ENCODE results near the gene MBP.

MBP gene

GRCh38 chr18:77071711-77072292 lies 60.8 kb downstream of the MBP start:
- Histone ChIP-seq H3K36me3 (ENCODE audit: insufficient read depth, low read length) (peaks cover 22% of the 10 kb centered on the region), H4K20me1 (ENCODE audit: insufficient read depth, low read length) (no peaks in the 10 kb centered on the region), H3K4me2 (ENCODE audit: low read length) (peak overlapping the region; percentile 42; the same call in 1 of the 2 replicates), H3K27me3 (ENCODE audit: insufficient read depth, low read length) (no peaks in the 10 kb centered on the region), H3K9me3 (ENCODE audit: low read length) (no peaks in the 10 kb centered on the region), H3F3A (ENCODE audit: insufficient read depth, low read length) (no peaks in the 10 kb centered on the region), H3K4me3 (ENCODE audit: low read depth, low read length, poor library complexity, severe bottlenecking) (no peak overlapping the region), H3K4me1 (ENCODE audit: insufficient read depth, low read length, severe bottlenecking) (peaks cover 80% of the 10 kb centered on the region), H3K9ac (ENCODE audit: low read length) (no peak overlapping the region; the same call in 1 of the 2 replicates), H2AFZ (ENCODE audit: low read length) (no peak overlapping the region), H3K9me2 (ENCODE audit: low read depth, low read length) (no peaks in the 10 kb centered on the region), H3K79me2 (ENCODE audit: insufficient read depth, low read length) (no peaks in the 10 kb centered on the region), H3K27ac (ENCODE audit: low read depth, low read length, poor library complexity, severe bottlenecking) (peak overlapping the region; percentile 69)
- no peak for TF ChIP-seq EZH2 (IDR thresholded peaks at IDR 0.05; ENCODE audit: borderline replicate concordance, low read length)

- Histone ChIP-seq H3F3A (ENCODE audit: insufficient read depth, low read length) (no peaks in the 10 kb centered on the region), H3K27ac (ENCODE audit: low read depth, low read length, poor library complexity, severe bottlenecking) (peak overlapping the region; percentile 69)
These were observed 61.5 kb downstream of the MBP start for GRCh38 chr18:77071061-77071460.

GRCh38 chr18:77070627-77071026 lies 62.0 kb downstream of the MBP start:
- TF ChIP-seq EZH2 (IDR thresholded peaks at IDR 0.05; ENCODE audit: borderline replicate concordance, low read length) (no peak), CTCF (IDR thresholded peaks at IDR 0.05; ENCODE audit: low read length) (no peak)
- H3K4me3 ChIP-seq (ENCODE audit: low read depth, low read length, poor library complexity, severe bottlenecking) = no peak overlapping the region
- H2AFZ ChIP-seq (ENCODE audit: low read length) = no peak overlapping the region
- peak overlapping the region; percentile 99 for H3K27ac ChIP-seq (ENCODE audit: low read depth, low read length, poor library complexity, severe bottlenecking)
- H3K79me2 ChIP-seq (ENCODE audit: insufficient read depth, low read length) = no peaks in the 10 kb centered on the region
- no peaks in the 10 kb centered on the region for H4K20me1 ChIP-seq (ENCODE audit: insufficient read depth, low read length)
- H3K9me3 ChIP-seq (ENCODE audit: low read length) = no peaks in the 10 kb centered on the region
- H3K9me2 ChIP-seq (ENCODE audit: low read depth, low read length) = no peaks in the 10 kb centered on the region
- no peaks in the 10 kb centered on the region for H3K27me3 ChIP-seq (ENCODE audit: insufficient read depth, low read length)
- H3K4me2 ChIP-seq (ENCODE audit: low read length) = no peak overlapping the region
- H3K9ac ChIP-seq (ENCODE audit: low read length) = no peak overlapping the region
- H3F3A ChIP-seq (ENCODE audit: insufficient read depth, low read length) = no peaks in the 10 kb centered on the region
- H3K36me3 ChIP-seq (ENCODE audit: insufficient read depth, low read length) = peaks cover 34% of the 10 kb centered on the region
- H3K4me1 ChIP-seq (ENCODE audit: insufficient read depth, low read length, severe bottlenecking) = peaks cover 82% of the 10 kb centered on the region

More at GRCh38 chr18:77071061-77071460, 61.5 kb downstream of the MBP start:
- no peaks in the 10 kb centered on the region for H4K20me1 ChIP-seq (ENCODE audit: insufficient read depth, low read length)
- peaks cover 82% of the 10 kb centered on the region for H3K4me1 ChIP-seq (ENCODE audit: insufficient read depth, low read length, severe bottlenecking)
- no peaks in the 10 kb centered on the region for H3K9me2 ChIP-seq (ENCODE audit: low read depth, low read length)
- H3K79me2 ChIP-seq (ENCODE audit: insufficient read depth, low read length) = no peaks in the 10 kb centered on the region
- H3K4me2 ChIP-seq (ENCODE audit: low read length) = no peak overlapping the region
- no peak overlapping the region for H2AFZ ChIP-seq (ENCODE audit: low read length)
- H3K9me3 ChIP-seq (ENCODE audit: low read length) = no peaks in the 10 kb centered on the region
- H3K36me3 ChIP-seq (ENCODE audit: insufficient read depth, low read length) = peaks cover 30% of the 10 kb centered on the region
- no peak overlapping the region for H3K4me3 ChIP-seq (ENCODE audit: low read depth, low read length, poor library complexity, severe bottlenecking)
- no peak for TF ChIP-seq CTCF (IDR thresholded peaks at IDR 0.05; ENCODE audit: low read length)
- TF ChIP-seq EZH2 (IDR thresholded peaks at IDR 0.05; ENCODE audit: borderline replicate concordance, low read length) = no peak
- H3K9ac ChIP-seq (ENCODE audit: low read length) = no peak overlapping the region; the same call in 1 of the 2 replicates
- no peaks in the 10 kb centered on the region for H3K27me3 ChIP-seq (ENCODE audit: insufficient read depth, low read length)

GRCh38 chr18:77069931-77070330 lies 62.7 kb downstream of the MBP start:
- no peaks in the 10 kb centered on the region for H3K9me3 ChIP-seq (ENCODE audit: low read length)
- H3K9me2 ChIP-seq (ENCODE audit: low read depth, low read length) = no peaks in the 10 kb centered on the region
- H3K27me3 ChIP-seq (ENCODE audit: insufficient read depth, low read length) = no peaks in the 10 kb centered on the region
- no peak overlapping the region for H3K4me3 ChIP-seq (ENCODE audit: low read depth, low read length, poor library complexity, severe bottlenecking)
- TF ChIP-seq EZH2 (IDR thresholded peaks at IDR 0.05; ENCODE audit: borderline replicate concordance, low read length) = no peak
- no peak for TF ChIP-seq CTCF (IDR thresholded peaks at IDR 0.05; ENCODE audit: low read length)
- no peak overlapping the region for H2AFZ ChIP-seq (ENCODE audit: low read length)
- H3K4me1 ChIP-seq (ENCODE audit: insufficient read depth, low read length, severe bottlenecking) = peaks cover 86% of the 10 kb centered on the region
- peak overlapping the region; percentile 9; the same call in 1 of the 2 replicates for H3K9ac ChIP-seq (ENCODE audit: low read length)
- H3K79me2 ChIP-seq (ENCODE audit: insufficient read depth, low read length) = no peaks in the 10 kb centered on the region
- H3K4me2 ChIP-seq (ENCODE audit: low read length) = peak overlapping the region; percentile 58; the same call in 1 of the 2 replicates
- H3K27ac ChIP-seq (ENCODE audit: low read depth, low read length, poor library complexity, severe bottlenecking) = peak overlapping the region; percentile 99
- H4K20me1 ChIP-seq (ENCODE audit: insufficient read depth, low read length) = no peaks in the 10 kb centered on the region
- H3F3A ChIP-seq (ENCODE audit: insufficient read depth, low read length) = no peaks in the 10 kb centered on the region
- peaks cover 40% of the 10 kb centered on the region for H3K36me3 ChIP-seq (ENCODE audit: insufficient read depth, low read length)
